Measurements from ENCODE around the gene PABPC3.

PABPC3 gene

DNA sequence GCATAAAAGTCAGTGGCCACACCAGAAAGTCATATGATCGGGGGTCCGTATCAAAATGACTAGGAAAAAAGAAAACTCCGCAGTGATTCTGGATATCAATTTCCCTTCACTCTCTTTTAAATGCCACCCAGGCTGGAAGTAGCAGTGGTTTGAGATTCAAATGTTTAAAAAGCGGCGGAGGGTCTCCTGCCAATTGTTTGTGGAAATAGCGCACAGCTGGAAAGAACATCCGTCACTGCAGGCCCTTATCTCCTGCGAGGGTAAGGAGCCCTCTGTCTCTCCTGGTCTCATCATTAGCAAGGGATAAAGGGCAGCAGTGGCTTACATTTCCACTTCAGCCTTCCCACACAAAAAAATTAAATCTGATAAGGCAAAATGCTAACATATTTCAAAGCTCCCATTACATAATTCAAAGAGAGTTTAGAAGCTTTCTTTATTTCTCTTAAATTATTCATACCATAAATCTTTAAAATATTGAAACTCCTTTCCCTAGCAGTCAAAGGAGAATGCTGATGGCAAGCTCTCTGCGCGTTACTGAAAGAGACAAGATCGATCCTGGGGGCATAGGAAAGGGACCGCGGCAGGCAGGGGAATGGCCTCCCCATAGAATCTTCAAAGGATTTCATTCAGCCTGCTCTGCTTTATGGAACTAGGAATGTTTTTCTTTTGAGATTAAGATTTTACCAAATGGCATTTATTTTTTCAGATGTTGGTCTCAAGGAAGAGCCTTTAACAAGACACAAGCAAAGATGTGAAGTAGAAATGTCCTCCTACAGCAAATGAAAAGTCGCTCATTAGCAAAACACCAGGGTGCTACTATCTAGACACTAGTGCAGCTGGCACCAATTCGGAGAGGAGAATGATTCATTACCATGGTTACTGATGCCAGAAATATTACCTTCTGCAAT, 41.2 kb downstream of the PABPC3 start:
- no peak overlapping the region for H3K27ac ChIP-seq (ENCODE audit: low read depth, low read length, severe bottlenecking)
- no peaks in the 10 kb centered on the region for H3K36me3 ChIP-seq (ENCODE audit: control insufficient read depth, insufficient read depth, low read length)
- no peaks in the 10 kb centered on the region for H3K9me3 ChIP-seq (ENCODE audit: control insufficient read depth, low read length)
- H3K4me3 ChIP-seq (ENCODE audit: extremely low read depth, insufficient read depth, low read length, poor library complexity, severe bottlenecking): no peak overlapping the region
- WGBS, 2 experiments (ENCODE audit: insufficient coverage in 2 of 2): 7 to 12% methylated on average over 9 to 10 of the region's 15 CpGs
- peaks cover 4% of the 10 kb centered on the region for H3K4me1 ChIP-seq (ENCODE audit: control insufficient read depth, insufficient read depth, low read length, poor library complexity, severe bottlenecking)

DNA sequence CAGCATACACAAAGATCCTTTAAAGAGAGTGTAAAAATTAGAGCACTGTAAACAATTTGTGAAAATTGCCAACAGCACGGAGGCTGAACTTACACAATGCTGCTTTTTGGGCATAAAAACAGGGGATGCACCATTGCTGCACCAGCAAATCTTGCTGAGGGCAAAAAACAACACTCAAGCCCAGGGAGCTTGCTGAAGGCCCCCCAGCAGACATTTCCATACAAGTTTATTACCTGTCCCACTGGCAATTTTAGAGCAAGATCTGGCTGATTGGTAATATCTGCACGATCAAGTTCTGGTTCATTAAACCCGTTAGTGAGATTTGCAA, 41.8 kb downstream of the PABPC3 start:
- H3K27ac ChIP-seq (ENCODE audit: low read depth, low read length, severe bottlenecking): no peak overlapping the region
- H3K4me3 ChIP-seq (ENCODE audit: extremely low read depth, insufficient read depth, low read length, poor library complexity, severe bottlenecking): no peak overlapping the region
- H3K4me1 ChIP-seq (ENCODE audit: control insufficient read depth, insufficient read depth, low read length, poor library complexity, severe bottlenecking): peaks cover 4% of the 10 kb centered on the region
- WGBS, 2 experiments (ENCODE audit: insufficient coverage in 2 of 2): 44 to 60% methylated on average over 3 of the region's 3 CpGs
- H3K36me3 ChIP-seq (ENCODE audit: control insufficient read depth, insufficient read depth, low read length): no peaks in the 10 kb centered on the region
- H3K9me3 ChIP-seq (ENCODE audit: control insufficient read depth, low read length): no peaks in the 10 kb centered on the region

DNA sequence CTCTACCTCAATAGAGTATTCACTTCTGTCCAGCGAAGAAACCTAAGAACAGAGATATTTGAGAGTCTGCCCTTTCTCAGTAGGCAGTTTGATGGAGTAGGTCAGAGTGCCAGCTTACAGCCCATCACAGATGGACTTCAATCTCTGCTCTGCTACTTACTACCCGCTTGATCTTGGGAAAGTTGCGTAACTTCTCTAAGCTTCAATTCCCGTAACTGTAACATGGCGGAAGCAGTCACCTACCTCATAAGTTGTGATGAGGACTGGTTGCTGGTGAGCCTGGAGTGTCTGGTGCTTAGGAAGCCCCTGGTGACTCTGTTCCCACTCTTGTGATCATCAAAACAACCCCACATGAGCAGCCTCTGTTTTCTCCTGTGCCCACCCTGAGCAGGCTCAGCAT, 45.1 kb downstream of the PABPC3 start:
- peaks cover 4% of the 10 kb centered on the region for H3K4me1 ChIP-seq (ENCODE audit: control insufficient read depth, insufficient read depth, low read length, poor library complexity, severe bottlenecking)
- WGBS, 2 experiments (ENCODE audit: insufficient coverage in 2 of 2): 83% methylated on average over 1 of the region's 5 CpGs; no CpG with 5 or more reads in 1 of the 2 experiments
- H3K9me3 ChIP-seq (ENCODE audit: control insufficient read depth, low read length): no peaks in the 10 kb centered on the region
- no peaks in the 10 kb centered on the region for H3K36me3 ChIP-seq (ENCODE audit: control insufficient read depth, insufficient read depth, low read length)
- no peak overlapping the region for H3K27ac ChIP-seq (ENCODE audit: low read depth, low read length, severe bottlenecking)
- no peak overlapping the region for H3K4me3 ChIP-seq (ENCODE audit: extremely low read depth, insufficient read depth, low read length, poor library complexity, severe bottlenecking)

DNA sequence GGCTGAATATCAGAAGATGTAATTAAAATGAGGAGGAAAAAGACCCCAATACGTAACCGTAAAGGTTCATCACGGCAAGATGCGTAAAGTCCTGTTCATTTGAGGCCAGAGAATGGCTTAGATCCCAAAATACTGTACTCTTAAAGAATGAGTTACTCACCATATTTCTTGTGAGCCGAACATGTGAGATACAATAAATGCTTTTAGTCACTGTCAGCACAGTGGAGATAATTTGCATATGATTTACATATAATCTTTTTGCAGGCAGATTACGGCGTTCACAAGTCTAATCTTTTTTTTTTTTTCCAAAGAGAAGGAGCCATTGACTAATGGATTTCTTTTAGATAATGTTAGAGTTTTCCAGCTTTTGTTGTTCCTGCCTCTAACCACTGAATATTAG, 47.8 kb downstream of the PABPC3 start:
- H3K9me3 ChIP-seq (ENCODE audit: control insufficient read depth, low read length): peaks cover 7% of the 10 kb centered on the region
- H3K4me3 ChIP-seq (ENCODE audit: extremely low read depth, insufficient read depth, low read length, poor library complexity, severe bottlenecking): no peak overlapping the region
- H3K36me3 ChIP-seq (ENCODE audit: control insufficient read depth, insufficient read depth, low read length): no peaks in the 10 kb centered on the region
- no peaks in the 10 kb centered on the region for H3K4me1 ChIP-seq (ENCODE audit: control insufficient read depth, insufficient read depth, low read length, poor library complexity, severe bottlenecking)
- H3K27ac ChIP-seq (ENCODE audit: low read depth, low read length, severe bottlenecking): no peak overlapping the region
- 90 to 100% methylated on average over 4 to 5 of the region's 7 CpGs for WGBS, 2 experiments (ENCODE audit: insufficient coverage in 2 of 2)

DNA sequence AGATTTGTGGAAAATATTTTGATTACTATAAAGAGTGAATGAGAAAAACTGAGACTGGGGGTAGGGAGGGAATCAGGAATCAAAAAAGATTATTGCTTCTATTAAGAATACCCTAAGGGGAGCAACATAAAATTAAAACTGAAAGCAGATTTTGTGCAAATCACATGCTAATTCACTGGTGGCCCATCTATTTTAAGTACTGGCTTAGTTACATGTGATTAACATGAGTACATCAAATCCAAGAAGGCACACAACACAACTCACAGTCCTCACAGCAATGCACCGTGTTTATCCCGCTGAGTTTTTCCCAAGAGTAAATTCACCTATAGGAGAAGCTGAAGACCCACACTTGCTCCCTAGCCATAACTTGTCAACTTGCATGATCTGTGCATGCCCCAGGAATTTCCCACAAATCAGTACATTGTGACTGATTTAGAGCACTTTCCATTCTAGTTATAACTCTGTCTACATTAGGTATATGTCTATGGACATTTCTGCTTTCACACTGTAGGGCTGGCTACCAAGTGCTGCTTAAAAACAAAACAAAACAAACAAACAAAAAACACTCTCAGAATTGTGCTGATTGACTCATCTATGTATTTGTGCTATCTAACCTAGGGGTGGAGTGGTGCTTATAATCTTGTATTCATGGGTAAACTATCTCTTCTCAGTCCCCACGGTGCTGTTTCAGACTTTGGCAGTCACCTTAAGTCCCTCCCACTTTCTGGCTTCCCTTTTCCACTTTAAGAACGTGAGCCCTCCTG, 51.9 kb downstream of the PABPC3 start:
- H3K4me3 ChIP-seq (ENCODE audit: extremely low read depth, insufficient read depth, low read length, poor library complexity, severe bottlenecking): no peak overlapping the region
- no peaks in the 10 kb centered on the region for H3K4me1 ChIP-seq (ENCODE audit: control insufficient read depth, insufficient read depth, low read length, poor library complexity, severe bottlenecking)
- peaks cover 7% of the 10 kb centered on the region for H3K9me3 ChIP-seq (ENCODE audit: control insufficient read depth, low read length)
- 78 to 93% methylated on average over 2 to 3 of the region's 4 CpGs for WGBS, 2 experiments (ENCODE audit: insufficient coverage in 2 of 2)
- H3K27ac ChIP-seq (ENCODE audit: low read depth, low read length, severe bottlenecking): no peak overlapping the region
- H3K36me3 ChIP-seq (ENCODE audit: control insufficient read depth, insufficient read depth, low read length): no peaks in the 10 kb centered on the region

DNA sequence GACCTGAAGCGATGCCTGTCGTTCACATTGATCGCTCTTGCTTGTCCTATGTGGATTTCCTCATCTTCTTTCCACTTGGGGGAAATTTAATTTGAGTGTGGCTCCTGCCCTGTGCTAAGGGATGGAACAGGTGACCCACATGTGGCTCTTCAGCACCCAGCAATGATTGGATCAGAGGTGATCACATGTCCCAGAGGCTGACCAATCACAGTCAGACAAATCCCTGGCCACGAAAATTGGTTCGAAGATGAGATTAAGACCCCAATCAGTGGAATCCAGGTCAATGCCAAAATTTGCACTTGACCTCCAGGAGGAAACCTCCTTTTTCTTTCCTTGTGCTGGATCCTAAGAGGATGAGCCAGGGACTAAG, 52.5 kb downstream of the PABPC3 start:
- Histone ChIP-seq H3K27ac (ENCODE audit: low read depth, low read length, severe bottlenecking) (no peak overlapping the region), H3K9me3 (ENCODE audit: control insufficient read depth, low read length) (peaks cover 7% of the 10 kb centered on the region), H3K4me3 (ENCODE audit: extremely low read depth, insufficient read depth, low read length, poor library complexity, severe bottlenecking) (no peak overlapping the region), H3K36me3 (ENCODE audit: control insufficient read depth, insufficient read depth, low read length) (no peaks in the 10 kb centered on the region), H3K4me1 (ENCODE audit: control insufficient read depth, insufficient read depth, low read length, poor library complexity, severe bottlenecking) (no peaks in the 10 kb centered on the region)
- 100% methylated on average over 2 of the region's 5 CpGs for WGBS, 2 experiments (ENCODE audit: insufficient coverage in 2 of 2)

Measured in mesodermal cell (in vitro differentiated cells).